ENCODE results near the gene EIF2S3B.

DNA sequence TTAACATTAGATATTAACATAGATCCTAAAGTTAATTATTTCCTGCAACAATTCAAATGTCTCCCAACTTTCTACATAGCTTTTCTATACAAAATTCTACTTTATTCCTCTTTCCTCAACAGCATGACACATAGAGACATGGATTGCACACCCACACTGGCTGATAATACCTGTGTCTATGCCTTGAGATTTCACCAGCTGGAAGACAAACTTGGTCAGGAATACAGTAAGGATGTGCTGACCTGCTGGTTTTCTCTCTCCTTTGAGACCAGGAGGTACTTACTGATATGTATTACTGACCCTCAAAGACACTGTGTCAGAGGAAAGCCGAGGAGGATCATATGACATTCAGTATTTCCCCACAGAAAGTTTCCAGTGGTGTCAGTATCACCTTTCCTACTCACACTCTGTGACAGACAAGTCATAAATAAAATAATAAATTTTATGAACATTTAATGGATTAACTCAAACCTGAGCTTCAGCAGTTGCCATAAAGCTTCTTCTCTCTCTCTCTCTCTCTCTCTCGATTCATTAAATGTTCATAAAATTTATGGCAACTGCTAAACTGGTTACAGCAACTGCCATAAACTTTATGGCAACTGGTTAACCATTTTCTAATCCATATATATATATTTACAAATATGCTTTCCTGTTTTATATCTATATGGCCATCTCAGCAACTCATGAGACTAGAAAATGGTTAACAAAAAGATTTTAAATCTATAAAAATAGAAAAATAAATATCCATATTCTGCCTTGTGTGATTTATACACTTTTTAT lies 22.7 kb downstream of the EIF2S3B start:
- no peak for TF ChIP-seq EZH2phosphoT487 (IDR thresholded peaks at IDR 0.05; ENCODE audit: insufficient read depth, low read depth)
- TF ChIP-seq EZH2 (IDR thresholded peaks at IDR 0.05; ENCODE audit: insufficient read depth, poor library complexity, severe bottlenecking), result no peak
